Umbilical cord (tissue), 2 donors: ENCODE measurements around the gene JAKMIP3. TPM values are rescaled to one million over a fixed set of nuclear protein-coding genes. Genes with fewer than 3 reads are reported as not detected.

ENCODE experiments used
- DNase-seq: peaks from one replicate; pipeline ENCODE4 v3.0.0-alpha.2; 2015; ENCODE audit warnings: low spot score
- total RNA-seq: library from RNA; depleted of rRNA; stranded (reverse); fragments of >200 nt; gene quantifications from one replicate; pipeline ENCODE4 v1.2.3, GENCODE V29; 2014; ENCODE audit warnings: low replicate concordance; ENCODE audit not compliant: insufficient read depth

JAKMIP3 gene
- total RNA-seq, 1 donor from 2014 or later: 0.72 TPM

- peak; percentile 2 for DNase-seq
These were observed 44.4 kb downstream of the JAKMIP3 start for GRCh38 chr10:132110111-132110521.

DNA sequence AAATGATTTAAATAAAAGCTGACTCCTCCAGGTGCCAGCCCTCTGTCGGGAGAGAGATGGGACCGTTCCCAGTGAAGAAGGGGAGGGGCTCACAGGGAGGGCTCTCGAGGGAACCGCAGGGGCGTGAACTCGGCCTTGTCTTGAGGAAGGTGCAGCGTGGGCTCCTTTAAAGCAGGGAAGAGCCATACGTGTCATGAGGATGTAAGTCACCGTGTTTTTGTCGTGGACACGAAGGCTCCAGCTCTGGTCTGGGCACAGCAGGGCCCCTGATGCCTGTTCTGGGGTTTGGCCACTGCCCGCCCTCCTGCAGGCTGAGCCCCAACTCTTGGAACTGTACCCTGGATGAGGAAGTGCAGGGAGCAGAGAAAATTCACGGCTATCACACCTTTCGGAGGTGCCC is 45.0 kb downstream of the JAKMIP3 start:
- DNase-seq: no peak

DNA sequence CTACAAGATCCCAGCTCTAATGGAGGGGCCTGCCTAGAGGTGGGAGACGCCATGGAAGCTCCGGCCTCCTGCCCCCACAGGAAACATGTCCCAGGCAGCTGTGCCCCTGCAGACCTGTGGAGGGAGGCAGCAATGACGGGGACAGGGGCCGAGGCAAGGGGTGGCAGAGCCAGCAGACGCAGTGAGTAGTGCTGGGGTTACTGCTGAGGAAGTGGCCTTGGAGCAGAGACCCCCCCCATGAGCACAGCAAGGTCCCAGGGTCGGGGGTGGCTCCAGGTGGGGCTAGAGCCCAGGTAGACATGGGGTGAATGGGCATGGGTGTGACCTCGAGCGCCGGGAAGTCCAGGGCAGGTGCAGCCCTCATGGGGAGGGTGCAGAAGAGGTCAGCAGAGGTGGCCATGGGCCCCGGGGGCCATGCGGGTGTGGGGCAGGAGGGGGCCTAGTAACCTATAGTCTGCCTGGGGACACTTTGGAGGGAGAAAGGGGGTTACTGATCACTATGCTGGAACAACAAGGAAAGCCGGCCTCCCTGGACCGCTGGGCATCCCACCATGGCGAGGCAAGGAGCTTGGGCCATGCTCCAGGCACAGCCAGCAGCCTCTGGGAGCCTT is 45.5 kb downstream of the JAKMIP3 start:
- DNase-seq: no peak

DNA sequence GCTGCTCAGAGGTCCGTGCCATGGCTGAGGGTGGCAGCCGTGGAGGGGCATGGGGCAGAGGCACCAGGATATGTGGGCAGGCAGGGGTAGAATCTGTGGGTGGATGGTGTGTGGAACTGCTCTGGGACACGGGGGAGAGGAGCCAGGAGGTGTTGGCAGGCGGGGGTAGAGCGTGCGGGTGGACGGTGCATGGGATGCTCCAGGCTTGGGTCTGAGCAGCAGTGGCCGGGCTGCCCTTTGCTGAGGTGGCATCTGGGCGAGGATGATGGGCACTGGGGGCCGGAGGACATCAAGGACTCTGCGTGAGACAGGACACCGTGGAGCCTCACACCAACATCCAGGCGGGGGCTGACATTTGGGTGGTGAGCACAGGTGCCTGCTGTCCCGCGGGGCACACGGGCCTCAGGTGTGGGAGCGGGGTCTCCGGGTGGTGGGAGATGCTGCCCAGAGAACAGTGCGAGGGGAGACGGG is 46.2 kb downstream of the JAKMIP3 start:
- DNase-seq: no peak

- DNase-seq: no peak
These were observed 46.9 kb downstream of the JAKMIP3 start for GRCh38 chr10:132112611-132113010.

DNA sequence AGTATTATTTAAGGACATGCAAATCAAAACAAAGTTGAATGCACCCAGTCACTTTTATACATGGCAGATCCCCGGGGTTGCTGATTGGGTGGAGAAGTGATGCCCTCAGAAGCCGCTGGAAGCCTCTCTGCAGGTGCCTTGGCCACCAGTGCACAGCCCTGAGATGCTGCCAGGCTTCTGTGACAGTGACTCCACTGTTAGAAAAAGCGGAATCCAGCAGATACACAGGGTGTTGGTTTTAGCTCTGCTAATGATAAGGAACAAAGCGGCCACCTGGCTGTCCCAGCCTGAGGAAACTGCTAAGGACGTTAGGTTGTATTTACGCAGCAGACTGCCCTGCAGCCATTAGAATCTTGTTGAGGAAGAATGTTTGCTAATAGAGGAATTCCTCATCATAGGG is 47.5 kb downstream of the JAKMIP3 start:
- no peak for DNase-seq

DNA sequence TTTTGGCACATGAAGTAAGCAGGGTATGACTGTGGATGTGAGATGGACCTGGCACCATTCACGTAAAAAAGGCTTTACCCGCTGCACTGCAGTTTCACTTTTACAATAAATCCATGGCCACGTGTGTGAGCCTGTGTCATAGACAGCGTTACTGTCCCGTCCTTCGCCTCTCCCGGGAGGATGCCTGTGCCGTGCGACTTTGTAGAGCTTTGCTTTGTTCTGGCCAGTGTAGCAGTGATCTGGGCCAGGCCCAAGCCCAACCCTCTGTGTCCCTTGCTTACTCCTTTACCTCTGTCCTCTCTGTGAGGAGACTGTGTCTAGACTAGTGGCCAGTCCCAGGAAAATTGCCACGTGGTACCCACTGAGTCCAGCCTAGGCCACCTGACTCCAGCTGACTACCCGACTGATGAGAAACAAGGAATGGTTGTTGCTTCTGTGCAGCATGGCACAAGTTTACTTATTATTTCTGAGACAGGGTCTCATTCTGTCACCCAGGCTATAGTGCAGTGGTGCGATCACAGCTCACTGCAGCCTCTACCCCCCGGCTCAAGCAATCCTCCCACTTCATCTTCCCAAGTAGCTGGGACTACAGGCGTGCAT is 48.1 kb downstream of the JAKMIP3 start:
- no peak for DNase-seq

- no peak for DNase-seq
These were observed 49.3 kb downstream of the JAKMIP3 start for GRCh38 chr10:132114953-132115520.

Other genes starting within 250 kb of the JAKMIP3 start
- gene PPP2R2D, start 164.9 kb upstream of the JAKMIP3 start, total RNA-seq: 18.3 TPM
- gene BNIP3, start 84.0 kb upstream of the JAKMIP3 start, total RNA-seq: 162 TPM
- gene DPYSL4, start 121.0 kb downstream of the JAKMIP3 start, total RNA-seq: 1.2 TPM
- gene STK32C, start 242.0 kb downstream of the JAKMIP3 start, total RNA-seq: not detected